ENCODE data around the gene KCNMB2. TPM values are rescaled to one million over a fixed set of nuclear protein-coding genes. Genes with fewer than 3 reads are reported as not detected.
"Not testable (repeated sequence)": the region's sequence is repeated elsewhere in the genome, so short reads cannot be mapped to it uniquely, and the experiment has no call there.

KCNMB2 gene
- total RNA-seq, 1 experiment from 2014 or later, result not detected

DNA sequence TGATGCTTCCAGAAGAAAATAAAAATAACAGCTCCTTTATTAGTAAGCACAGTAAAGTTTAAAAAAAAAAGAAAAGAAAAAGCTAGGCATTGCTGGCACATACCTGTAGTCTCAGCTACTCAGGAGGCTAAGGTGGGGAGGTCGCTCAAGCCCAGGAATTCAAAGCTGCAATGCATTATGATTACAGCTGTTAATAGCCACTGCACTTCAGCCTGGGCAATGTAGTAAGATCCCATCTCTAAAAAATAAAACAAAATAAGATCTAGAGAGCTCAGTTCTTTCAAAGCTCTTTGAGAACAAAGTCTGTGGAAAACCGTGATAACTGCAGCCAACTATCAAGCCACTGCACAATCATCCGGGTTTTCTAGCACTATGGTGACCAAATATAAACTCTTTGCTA lies 323.1 kb downstream of the KCNMB2 start:
- Histone ChIP-seq H3F3A (ENCODE audit: low read length, unreplicated experiment) (no peaks in the 10 kb centered on the region), H3K9me2 (replicated peaks; ENCODE audit: low read length) (no peaks in the 10 kb centered on the region), H2AFZ (ENCODE audit: low read length) (no peak overlapping the region), H3K27me3 (ENCODE audit: low read length) (0 out of 2 replicates have a peak, but pooled peaks cover 11% of the 10 kb centered on the region), H3K9ac (ENCODE audit: low read length) (no peak overlapping the region), H3K9me3 (ENCODE audit: low read length) (no peaks in the 10 kb centered on the region), H3K79me2 (ENCODE audit: low read length) (no peaks in the 10 kb centered on the region), H3K4me2 (ENCODE audit: low read length) (no peak overlapping the region), H4K20me1 (ENCODE audit: low read length) (no peaks in the 10 kb centered on the region), H3K36me3 (ENCODE audit: low read depth, low read length) (no peaks in the 10 kb centered on the region), H3K4me3 (ENCODE audit: low read length) (no peak overlapping the region), H3K27ac (ENCODE audit: low read length) (no peak overlapping the region), H3K4me1 (ENCODE audit: insufficient read depth, low read length) (no peaks in the 10 kb centered on the region)
- DNase-seq (no peak), ATAC-seq (no peak)
- TF ChIP-seq, protein P1, sequence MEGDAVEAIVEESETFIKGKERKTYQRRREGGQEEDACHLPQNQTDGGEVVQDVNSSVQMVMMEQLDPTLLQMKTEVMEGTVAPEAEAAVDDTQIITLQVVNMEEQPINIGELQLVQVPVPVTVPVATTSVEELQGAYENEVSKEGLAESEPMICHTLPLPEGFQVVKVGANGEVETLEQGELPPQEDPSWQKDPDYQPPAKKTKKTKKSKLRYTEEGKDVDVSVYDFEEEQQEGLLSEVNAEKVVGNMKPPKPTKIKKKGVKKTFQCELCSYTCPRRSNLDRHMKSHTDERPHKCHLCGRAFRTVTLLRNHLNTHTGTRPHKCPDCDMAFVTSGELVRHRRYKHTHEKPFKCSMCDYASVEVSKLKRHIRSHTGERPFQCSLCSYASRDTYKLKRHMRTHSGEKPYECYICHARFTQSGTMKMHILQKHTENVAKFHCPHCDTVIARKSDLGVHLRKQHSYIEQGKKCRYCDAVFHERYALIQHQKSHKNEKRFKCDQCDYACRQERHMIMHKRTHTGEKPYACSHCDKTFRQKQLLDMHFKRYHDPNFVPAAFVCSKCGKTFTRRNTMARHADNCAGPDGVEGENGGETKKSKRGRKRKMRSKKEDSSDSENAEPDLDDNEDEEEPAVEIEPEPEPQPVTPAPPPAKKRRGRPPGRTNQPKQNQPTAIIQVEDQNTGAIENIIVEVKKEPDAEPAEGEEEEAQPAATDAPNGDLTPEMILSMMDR (conservative IDR thresholded peaks at IDR 0.05; ENCODE audit: low read depth, low read length), result no peak
- no peak for TF ChIP-seq EZH2 (IDR thresholded peaks at IDR 0.05; ENCODE audit: low read length, unreplicated experiment)
- no peak for TF ChIP-seq EZH2phosphoT487 (IDR thresholded peaks at IDR 0.05; ENCODE audit: borderline replicate concordance, low read length)
- CTCF ChIA-PET, result no interaction called here
- BruUV-seq (replicated peaks), result no TSS peak
- intact Hi-C loops (cut with micrococcal nuclease), result no loop called here
- POLR2A ChIA-PET (ENCODE audit: unreplicated experiment), result no interaction called here

DNA sequence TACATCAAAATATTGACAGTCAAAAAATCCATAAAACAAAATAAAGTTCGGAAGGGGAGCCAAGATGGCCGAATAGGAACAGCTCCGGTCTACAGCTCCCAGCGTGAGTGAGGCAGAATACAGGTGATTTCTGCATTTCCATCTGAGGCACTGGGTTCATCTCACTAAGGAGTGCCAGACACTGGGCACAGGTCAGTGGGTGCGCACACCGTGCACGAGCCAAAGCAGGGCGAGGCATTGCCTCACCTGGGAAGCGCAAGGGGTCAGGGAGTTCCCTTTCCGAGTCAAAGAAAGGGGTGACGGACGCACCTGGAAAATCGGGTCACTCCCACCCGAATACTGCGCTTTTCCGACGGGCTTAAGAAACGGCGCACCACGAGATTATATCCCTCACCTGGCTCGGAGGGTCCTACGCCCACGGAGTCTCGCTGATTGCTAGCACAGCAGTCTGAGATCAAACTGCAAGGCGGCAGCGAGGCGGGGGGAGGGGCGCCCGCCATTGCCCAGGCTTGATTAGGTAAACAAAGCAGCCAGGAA lies 323.7 kb downstream of the KCNMB2 start:
- H3K4me3 ChIP-seq (ENCODE audit: low read length); H3K79me2 ChIP-seq (ENCODE audit: low read length); H3K27me3 ChIP-seq (ENCODE audit: low read length); H2AFZ ChIP-seq (ENCODE audit: low read length); H4K20me1 ChIP-seq (ENCODE audit: low read length); BruUV-seq (replicated peaks); H3K4me1 ChIP-seq (ENCODE audit: insufficient read depth, low read length); intact Hi-C loops (cut with micrococcal nuclease); H3K9me2 ChIP-seq (replicated peaks; ENCODE audit: low read length); H3K27ac ChIP-seq (ENCODE audit: low read length); DNase-seq; H3K9me3 ChIP-seq (ENCODE audit: low read length); POLR2A ChIA-PET (ENCODE audit: unreplicated experiment); CTCF ChIA-PET; ATAC-seq; H3F3A ChIP-seq (ENCODE audit: low read length, unreplicated experiment); H3K36me3 ChIP-seq (ENCODE audit: low read depth, low read length); H3K9ac ChIP-seq (ENCODE audit: low read length); H3K4me2 ChIP-seq (ENCODE audit: low read length): not testable (repeated sequence)

DNA sequence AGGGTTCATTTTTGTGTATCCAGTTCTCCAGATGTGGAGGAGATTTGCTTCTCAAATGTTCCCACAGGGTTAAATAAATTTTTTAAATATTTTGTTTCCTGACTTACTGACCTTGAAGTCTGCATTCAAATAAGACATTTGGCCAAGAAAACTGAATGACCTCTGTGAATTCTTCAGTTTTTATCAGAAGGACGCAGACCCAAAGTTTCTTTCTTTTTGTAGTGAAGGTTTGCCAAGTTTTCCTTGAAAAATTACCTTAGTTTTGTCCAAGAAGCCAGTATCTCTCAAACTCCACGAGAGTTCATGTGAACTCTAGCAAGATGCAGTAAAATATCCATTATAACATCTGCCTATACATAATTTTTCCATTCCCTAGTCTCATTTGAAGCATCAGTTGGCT lies 332.4 kb downstream of the KCNMB2 start:
- POLR2A ChIA-PET (ENCODE audit: unreplicated experiment), result no interaction called here

More for the DNA sequence above, 332.4 kb downstream of the KCNMB2 start:
- Histone ChIP-seq H3K4me1 (ENCODE audit: insufficient read depth, low read length) (no peaks in the 10 kb centered on the region), H3K9me3 (ENCODE audit: low read length) (no peaks in the 10 kb centered on the region), H2AFZ (ENCODE audit: low read length) (no peak overlapping the region), H3K4me2 (ENCODE audit: low read length) (no peak overlapping the region), H3K79me2 (ENCODE audit: low read length) (no peaks in the 10 kb centered on the region), H4K20me1 (ENCODE audit: low read length) (no peaks in the 10 kb centered on the region), H3K9ac (ENCODE audit: low read length) (no peak overlapping the region), H3K27ac (ENCODE audit: low read length) (no peak overlapping the region), H3K27me3 (ENCODE audit: low read length) (no peaks in the 10 kb centered on the region), H3F3A (ENCODE audit: low read length, unreplicated experiment) (no peaks in the 10 kb centered on the region), H3K36me3 (ENCODE audit: low read depth, low read length) (no peaks in the 10 kb centered on the region), H3K9me2 (replicated peaks; ENCODE audit: low read length) (no peaks in the 10 kb centered on the region), H3K4me3 (ENCODE audit: low read length) (no peak overlapping the region)
- DNase-seq (no peak), ATAC-seq (no peak)
- BruUV-seq (replicated peaks), result no TSS peak
- CTCF ChIA-PET, result no interaction called here
- intact Hi-C loops (cut with micrococcal nuclease), result no loop called here
- TF ChIP-seq, protein P1 (conservative IDR thresholded peaks at IDR 0.05; ENCODE audit: low read depth, low read length), result no peak
- TF ChIP-seq EZH2phosphoT487 (IDR thresholded peaks at IDR 0.05; ENCODE audit: borderline replicate concordance, low read length) (no peak), EZH2 (IDR thresholded peaks at IDR 0.05; ENCODE audit: low read length, unreplicated experiment) (no peak)
